HFF-Myc (cell line): ENCODE measurements around the gene SLMAP.

ENCODE experiments used
- DNase-seq: peaks from one replicate; pipeline ENCODE4 v3.0.0-alpha.2; 2011; ENCODE audit warnings: low read depth; ENCODE audit errors: extremely low read depth
- H3K4me3 ChIP-seq: replicated peaks from 2 replicates; pipeline ENCODE4 v1.5.1; 2011; ENCODE audit warnings: low read depth, mild to moderate bottlenecking, control low read depth, low read length
- CTCF ChIP-seq: IDR thresholded peaks from 2 replicates; pipeline ENCODE4 v1.5.1; 2012; ENCODE audit warnings: mild to moderate bottlenecking, low read depth, low read length, control low read depth; ENCODE audit errors: missing control alignments

The SLMAP gene

DNA sequence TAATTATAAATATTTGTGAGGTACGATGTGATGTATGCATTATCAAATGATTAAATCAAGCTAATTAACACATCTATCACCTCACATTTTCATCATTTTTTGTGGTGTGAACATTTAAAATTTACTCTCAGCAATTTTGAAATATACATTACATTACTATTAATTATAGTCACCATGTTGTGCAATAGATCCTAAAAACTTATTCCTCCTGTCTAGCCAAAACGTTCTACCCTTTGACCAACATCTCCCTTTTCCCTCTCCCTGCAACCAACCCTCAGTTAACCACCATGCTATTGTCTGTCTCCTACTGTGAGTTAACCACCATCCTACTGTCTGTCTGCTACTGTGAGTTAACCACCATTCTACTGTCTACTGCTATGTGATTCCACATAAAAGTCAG lies 20.7 kb upstream of the SLMAP start:
- H3K4me3 ChIP-seq, result no peak overlapping the region
- DNase-seq, result no peak
- TF ChIP-seq CTCF, result no peak

- no peak for DNase-seq
- no peak for TF ChIP-seq CTCF
- no peak overlapping the region for H3K4me3 ChIP-seq
Measured at GRCh38 chr3:57737840-57738239, 18.3 kb upstream of the SLMAP start.

- no peak overlapping the region for H3K4me3 ChIP-seq
- no peak for DNase-seq
- TF ChIP-seq CTCF, result no peak
Measured at GRCh38 chr3:57738391-57738790, 17.7 kb upstream of the SLMAP start.

DNA sequence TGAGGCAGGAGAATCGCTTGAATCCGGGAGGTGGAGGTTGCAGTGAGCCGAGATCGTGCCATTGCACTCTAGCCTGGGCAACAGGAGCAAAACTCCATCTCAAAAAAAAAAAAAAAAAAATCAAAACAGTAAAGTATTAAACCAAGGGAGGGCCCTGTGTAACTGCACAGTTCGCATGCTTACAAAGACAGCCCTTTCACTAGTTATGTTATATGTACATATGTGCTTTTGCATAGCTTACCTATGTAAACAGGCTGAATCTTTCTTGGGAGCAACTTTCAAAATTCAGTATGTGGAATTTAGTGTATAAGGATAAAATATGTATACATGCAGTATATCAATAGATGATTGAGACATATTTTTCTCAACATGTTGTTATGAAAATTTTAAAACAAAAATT lies 16.1 kb upstream of the SLMAP start:
- no peak overlapping the region for H3K4me3 ChIP-seq
- no peak for TF ChIP-seq CTCF
- no peak for DNase-seq

DNA sequence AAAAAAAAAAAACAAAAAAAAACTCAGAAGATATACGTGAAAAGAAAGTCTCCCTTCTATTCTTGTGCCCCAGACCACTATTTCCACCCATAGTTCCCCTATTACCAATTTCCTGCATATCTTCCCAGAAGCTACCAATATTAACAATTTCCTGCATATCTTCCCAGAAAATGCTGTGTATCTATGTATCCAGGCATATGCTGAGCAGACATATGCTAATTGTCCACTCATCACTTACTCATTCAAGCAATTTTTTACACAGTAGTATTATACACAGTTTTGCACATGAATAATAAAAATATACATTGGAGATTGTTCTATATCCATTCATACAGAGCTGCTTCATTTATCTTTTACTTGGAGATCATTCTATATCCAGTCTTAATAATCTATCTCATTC lies 12.6 kb upstream of the SLMAP start:
- H3K4me3 ChIP-seq, result no peak overlapping the region
- DNase-seq, result no peak
- TF ChIP-seq CTCF, result no peak

GRCh38 chr3:57745101-57745500 lies 11.0 kb upstream of the SLMAP start:
- no peak for TF ChIP-seq CTCF
- H3K4me3 ChIP-seq, result no peak overlapping the region
- DNase-seq, result no peak
